ENCODE results near the gene GPR141.

DNA sequence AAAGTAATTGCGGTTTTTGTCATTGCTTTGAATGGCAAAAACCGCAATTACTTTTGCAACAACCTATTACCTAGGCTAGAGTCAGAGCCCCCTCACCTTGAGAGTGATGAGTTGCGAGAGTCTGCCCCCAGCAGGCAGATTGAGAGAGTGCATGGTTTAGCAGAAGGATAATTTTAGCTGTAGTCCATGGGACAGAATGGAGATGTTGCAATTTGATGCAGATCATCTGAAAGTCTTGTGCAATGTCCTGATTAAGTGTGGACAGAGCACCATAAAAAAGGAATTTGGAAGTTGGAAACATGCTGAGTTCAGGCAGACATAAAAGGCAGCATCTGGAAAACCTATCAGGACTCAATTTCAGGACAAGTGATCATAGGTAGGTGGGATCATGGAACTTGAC, 48.7 kb downstream of the GPR141 start:
- TF ChIP-seq, protein P1, sequence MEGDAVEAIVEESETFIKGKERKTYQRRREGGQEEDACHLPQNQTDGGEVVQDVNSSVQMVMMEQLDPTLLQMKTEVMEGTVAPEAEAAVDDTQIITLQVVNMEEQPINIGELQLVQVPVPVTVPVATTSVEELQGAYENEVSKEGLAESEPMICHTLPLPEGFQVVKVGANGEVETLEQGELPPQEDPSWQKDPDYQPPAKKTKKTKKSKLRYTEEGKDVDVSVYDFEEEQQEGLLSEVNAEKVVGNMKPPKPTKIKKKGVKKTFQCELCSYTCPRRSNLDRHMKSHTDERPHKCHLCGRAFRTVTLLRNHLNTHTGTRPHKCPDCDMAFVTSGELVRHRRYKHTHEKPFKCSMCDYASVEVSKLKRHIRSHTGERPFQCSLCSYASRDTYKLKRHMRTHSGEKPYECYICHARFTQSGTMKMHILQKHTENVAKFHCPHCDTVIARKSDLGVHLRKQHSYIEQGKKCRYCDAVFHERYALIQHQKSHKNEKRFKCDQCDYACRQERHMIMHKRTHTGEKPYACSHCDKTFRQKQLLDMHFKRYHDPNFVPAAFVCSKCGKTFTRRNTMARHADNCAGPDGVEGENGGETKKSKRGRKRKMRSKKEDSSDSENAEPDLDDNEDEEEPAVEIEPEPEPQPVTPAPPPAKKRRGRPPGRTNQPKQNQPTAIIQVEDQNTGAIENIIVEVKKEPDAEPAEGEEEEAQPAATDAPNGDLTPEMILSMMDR (IDR thresholded peaks at IDR 0.05) = peak in 2 of 3 experiments; percentile 47 to 58
- TF ChIP-seq POLR2A (IDR thresholded peaks at IDR 0.05) = no peak
